HG03066 (cell line): ENCODE data around the gene MAST1.

Source experiments
- ATAC-seq: cut with Tn5 transposase; IDR thresholded peaks from one replicate; pipeline ENCODE4 v1.9.1; 2021; ENCODE audit warnings: low read depth; ENCODE audit not compliant: unreplicated experiment

The MAST1 gene

DNA sequence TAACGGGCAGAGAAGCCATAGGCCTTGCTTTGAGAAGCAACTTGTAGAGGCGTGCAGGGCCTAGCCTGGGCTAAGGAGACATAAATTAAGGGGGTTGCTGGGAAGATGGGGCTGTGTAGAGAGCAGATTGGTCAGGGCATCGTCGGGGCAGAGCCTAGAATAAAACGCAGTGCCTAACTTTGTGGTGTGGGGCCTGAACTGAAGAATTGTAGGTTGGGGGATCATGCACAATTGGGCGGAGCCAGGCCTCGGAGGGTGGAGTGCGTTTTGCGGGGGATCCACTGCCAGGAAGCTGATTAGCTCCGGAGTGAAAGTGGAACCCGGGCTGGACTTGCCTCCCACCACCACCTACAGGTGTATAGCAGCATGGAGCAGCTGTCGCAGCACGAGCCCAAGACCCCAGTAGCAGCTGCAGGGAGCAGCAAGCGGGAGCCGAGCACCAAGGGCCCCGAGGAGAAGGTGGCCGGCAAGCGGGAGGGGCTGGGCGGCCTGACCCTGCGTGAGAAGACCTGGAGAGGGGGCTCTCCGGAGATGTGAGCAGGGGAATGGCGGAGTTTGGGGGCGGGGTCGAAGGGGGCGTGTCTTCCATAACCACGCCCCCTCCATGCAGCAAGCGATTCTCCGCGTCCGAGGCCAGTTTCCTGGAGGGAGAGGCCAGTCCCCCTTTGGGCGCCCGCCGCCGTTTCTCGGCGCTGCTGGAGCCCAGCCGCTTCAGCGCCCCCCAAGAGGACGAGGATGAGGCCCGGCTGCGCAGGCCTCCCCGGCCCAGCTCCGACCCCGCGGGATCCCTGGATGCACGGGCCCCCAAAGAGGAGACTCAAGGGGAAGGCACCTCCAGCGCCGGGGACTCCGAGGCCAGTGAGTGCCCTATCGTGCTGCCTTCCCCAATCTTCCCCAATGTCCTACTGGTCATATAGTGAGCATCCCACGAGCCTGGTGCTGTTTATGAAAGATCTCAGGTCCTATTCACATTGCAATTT is 29.1 kb downstream of the MAST1 start:
- ATAC-seq: peak; percentile 40

DNA sequence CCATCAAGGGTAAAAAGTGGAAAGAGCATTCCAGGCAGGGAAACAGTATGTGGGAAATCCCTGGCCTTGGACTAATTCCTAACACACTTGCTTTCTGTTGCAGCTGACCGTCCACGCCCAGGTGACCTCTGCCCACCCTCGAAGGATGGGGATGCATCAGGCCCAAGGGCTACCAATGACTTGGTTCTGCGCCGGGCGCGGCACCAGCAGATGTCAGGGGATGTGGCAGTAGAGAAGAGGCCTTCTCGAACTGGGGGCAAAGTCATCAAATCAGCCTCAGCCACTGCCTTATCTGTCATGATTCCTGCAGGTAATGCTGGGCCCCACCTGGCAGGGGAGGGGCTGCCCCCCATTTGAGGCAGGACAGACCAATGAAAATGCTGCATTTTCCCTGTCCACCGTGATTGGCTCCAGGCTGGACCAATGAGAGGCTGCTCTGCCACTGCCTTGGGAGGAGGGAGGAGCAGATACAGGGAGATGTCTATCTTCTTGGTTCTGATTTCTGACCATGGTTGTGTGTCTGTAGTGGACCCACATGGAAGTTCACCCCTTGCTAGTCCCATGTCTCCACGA is 30.3 kb downstream of the MAST1 start:
- ATAC-seq: no peak

DNA sequence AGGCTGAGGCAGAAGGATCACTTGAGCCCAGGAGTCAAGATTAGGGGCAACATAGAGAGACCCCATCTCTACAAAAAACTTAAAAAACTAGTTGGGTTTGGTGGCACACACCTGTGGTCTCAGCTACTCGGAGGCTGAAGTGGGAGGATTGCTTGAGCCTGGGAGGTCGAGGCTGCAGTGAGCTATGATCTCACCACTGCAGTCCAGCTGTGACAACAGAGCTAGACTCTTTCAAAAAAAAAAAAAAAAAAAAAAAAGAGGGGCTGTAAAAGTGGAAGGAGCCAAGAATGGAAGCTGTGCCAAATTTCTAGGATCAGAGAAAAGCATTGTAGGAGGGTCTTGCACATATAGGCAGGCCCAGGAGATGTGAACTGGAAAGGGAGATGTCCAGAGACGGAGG is 33.4 kb downstream of the MAST1 start:
- no peak for ATAC-seq

DNA sequence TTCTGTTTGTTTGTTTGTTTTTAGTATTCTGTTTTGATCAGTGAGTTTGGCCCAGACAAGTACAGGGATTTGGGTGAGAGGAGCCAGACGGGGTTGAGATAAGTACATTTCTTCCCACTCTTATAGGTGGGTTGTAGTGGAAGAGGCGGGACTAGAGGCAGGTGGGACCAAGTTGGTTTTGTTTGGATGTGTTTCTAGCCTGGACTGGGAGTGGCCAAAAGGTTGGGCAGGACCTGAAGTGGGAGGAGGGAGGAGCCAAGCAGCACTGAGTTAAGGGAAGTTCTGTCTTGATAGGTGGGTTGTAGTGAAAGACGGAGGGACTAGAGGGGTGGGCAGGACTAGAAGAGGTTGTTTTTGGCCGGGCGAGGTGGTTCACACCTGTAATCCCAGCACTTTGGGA is 33.9 kb downstream of the MAST1 start:
- no peak for ATAC-seq

DNA sequence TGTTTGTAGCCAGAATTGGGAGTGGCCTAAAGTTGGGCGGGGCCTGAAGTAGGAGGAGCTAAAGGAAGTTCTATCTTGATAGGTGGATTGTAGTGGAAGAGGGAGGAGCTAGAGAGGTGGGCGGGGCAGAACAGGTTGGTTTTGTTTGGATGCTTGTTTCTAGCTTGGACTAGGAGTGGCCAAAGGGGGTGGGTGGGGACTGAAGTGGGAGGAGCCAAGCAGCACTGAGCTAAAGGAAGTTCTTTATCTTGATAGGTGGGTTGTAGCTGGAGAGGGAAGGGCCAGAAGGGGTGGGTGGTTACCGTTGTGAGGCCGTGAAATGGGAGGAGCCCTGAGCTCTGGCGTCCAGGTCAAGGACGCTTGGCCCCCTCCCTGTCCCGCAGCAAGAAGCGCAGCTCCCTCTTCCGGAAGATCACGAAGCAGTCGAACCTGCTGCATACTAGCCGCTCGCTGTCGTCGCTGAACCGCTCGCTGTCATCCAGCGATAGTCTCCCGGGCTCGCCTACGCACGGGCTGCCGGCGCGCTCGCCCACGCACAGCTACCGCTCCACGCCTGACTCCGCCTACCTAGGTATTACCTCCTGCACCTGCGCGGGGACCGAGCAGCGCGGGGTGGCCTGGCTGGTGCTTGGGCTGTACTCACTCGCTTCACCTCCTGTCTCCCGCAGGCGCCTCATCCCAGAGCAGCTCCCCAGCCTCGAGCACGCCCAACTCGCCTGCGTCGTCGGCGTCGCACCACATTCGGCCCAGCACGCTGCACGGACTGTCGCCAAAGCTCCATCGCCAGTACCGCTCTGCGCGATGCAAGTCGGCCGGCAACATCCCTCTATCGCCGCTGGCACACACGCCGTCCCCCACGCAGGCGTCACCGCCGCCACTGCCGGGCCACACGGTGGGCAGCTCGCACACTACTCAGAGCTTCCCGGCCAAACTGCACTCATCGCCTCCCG is 34.9 kb downstream of the MAST1 start:
- ATAC-seq: no peak

DNA sequence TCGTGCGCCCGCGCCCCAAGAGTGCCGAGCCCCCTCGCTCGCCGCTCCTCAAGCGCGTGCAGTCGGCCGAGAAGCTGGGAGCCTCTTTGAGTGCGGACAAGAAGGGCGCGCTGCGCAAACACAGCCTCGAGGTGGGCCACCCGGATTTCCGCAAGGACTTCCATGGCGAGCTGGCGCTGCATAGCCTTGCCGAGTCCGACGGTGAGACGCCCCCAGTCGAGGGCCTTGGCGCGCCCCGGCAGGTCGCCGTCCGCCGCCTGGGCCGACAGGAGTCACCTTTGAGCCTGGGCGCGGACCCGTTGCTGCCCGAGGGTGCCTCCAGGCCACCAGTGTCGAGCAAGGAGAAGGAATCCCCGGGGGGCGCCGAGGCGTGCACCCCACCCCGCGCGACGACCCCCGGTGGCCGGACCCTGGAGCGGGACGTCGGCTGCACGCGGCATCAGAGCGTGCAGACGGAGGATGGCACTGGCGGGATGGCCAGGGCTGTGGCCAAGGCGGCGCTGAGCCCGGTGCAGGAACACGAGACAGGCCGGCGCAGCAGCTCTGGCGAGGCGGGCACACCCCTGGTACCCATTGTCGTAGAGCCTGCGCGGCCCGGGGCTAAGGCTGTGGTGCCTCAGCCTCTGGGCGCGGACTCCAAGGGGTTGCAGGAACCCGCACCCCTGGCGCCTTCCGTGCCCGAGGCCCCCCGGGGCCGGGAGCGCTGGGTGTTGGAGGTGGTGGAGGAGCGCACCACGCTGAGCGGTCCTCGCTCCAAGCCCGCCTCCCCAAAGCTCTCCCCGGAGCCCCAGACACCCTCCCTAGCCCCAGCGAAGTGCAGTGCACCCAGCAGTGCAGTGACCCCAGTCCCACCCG is 35.8 kb downstream of the MAST1 start:
- ATAC-seq: no peak

DNA sequence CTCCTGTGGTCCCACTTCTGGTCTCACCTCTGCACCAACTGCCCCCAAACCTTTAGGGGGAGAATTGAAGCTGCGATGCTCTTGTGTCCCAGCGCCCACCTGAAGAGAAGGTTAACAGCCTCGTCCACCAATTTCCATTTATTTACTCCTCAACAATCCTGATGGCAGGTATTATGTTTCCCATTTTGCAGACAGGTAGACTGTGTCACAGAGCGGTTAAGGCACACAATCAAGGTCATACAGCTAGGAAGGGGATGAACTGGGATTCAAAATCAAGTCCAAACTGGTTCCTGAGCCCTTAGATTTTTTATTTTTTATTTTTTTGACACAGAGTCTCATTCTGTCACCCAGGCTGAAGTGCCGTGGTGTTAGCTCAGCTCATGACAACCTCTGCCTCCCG is 36.8 kb downstream of the MAST1 start:
- ATAC-seq: no peak

DNA sequence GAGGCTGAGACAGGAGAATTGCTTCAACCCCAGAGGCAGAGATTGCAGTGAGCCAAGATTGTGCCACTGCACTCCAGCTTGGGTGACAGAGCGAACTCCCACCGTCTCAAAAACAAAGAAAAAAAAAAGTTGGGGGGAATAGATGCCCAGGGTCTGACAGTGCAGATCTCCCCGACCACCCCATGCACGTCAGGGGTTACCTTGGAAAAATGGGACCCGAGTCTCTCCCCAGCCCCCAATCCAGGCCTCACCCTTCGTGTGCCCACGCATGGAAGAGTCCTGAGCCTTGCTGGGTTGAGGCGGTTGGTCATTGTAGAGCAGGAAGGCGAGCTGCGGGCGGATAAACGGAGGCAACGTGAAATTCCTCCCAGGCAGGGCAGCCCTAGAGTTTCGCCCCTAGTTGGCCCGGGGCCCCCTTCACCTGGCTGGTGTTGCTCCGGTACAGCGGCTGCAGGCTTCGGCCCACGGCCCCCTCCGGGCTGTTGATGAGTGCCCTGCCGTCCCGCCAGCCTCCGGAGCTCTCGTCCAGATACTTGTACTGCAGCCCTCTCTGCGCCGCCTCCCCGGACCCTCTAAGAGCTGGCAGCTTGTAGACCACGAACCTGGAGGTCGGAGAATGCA is 42.3 kb downstream of the MAST1 start:
- ATAC-seq: peak; percentile 28

DNA sequence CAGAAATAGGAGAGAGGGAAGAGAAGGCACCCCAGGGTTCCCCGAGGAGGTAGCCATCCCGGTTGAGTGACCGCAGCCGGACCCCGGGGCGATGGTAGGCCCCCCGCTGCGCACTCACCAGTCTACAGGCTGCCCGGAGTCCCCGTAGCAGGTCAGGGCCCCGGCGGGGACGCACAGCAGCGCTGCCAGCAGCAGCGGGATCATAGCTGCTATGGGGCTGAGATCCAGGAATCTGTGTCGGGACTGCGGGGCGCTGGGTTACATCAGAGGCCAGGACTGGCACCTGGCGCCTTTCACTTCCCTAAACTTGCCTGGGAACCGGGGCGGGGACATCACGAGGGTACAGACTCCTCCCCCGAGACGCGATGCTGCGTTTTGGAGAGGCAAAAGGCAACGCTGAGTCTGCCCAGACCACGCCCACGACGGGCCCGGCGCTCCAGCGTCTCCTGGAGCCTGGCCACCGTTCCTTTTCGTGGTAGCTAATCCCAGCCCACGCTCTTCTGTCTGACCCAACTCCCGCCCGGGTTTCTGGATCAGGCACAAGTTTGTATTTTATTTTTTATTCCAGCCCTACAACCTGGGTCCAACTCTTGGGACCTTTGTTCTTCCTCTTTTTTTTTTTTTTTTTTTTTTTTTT is 43.0 kb downstream of the MAST1 start, which contains the start of gene DNASE2:
Gene DNASE2, minus strand, starts transcription at position 278 of the 637 bp plus-strand sequence. Its CDS starts 74 bp downstream, at position 204.
- peak; percentile 87 for ATAC-seq

DNA sequence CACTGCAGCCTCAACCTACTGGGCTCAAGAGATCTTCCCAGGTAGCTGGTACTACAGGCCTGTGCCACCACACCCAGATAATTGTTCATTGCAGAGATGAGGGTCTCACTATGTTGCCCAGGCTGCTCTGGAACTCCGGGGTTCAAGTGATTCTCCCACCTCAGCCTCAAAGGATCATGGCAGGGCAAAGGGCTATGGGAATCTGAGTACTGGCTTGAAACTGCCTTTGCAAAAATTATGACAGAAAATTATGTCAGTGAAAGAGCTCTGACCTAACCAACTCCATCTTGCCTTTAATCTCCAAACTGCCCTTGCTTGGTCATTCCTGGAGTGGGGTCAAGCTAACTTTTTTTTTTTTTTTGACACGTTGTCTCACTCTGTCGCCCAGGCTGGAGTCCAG is 44.3 kb downstream of the MAST1 start:
- ATAC-seq: no peak

DNA sequence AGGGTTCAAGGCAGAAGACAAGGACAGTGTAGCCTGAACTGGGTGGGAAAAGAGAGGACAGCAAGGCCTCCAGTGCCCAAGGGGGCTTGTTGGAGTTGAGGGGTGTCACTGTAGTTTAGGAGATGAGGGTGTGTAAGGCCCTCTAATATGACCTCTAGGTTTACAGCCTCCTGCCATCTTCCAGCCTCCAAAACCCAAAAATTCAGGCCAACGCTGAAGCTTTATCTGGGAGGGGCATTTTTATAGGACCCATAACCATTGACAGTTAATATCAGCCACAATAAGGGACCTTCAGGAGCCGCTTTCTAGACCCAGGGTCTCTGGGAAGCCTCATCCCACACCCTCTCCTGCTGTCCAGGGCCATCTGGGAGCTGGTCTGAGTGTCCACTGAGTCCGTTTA is 45.9 kb downstream of the MAST1 start:
- no peak for ATAC-seq

DNA sequence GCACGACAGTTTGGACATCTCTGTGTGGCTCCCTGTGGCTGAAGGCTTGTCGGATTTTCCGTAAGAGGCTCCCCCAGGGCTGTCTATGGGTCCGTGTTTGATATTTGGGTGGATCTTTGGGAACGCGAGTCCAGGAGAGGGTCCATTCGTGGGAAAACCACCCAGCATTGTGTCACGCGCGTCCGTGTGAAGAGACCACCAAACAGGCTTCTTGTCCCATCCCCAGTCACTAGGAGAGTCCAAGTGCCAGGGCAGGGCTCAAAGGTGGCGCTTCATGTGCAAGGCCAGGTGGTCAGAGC is 46.3 kb downstream of the MAST1 start:
- ATAC-seq: no peak

DNA sequence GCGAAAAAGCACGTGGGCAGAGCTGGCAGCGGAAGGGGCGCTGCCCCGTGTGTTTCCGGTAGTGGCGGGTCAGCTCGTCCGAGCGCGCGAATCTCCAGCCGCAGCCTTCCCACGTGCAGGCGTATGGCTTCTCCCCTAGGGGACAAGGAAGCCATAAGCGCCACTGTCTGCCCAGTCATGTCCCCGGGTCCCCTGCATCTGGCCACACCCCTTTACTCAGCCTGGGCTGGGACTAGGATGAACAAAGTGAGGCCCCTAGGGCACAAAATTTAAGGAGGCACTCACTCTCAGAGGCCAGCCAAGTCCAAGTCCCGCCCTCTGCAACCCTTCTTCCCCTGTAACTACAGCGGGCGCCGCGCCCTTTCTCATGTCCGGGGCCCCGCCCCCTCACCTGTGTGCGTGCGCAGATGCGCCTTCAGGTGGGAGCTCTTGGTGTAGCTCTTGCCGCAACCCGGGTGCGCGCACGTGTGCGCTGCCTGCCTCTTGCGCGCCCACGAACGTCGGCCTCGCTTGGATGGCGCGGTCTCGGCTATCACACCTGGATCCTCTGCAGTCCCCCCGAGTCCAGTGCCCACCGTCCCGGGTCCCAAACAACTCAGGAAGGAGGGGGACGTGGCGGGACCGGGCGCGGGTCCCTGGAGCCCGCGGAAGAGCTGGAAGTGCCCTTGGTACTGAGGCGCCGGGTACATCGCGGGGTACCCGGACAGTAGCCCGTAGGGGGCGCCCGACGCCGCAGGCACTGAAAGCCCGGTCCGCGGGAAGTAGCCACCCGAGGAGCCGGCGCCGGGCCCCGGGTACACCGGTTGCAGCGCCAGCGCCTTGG is 46.8 kb downstream of the MAST1 start:
- ATAC-seq: no peak

DNA sequence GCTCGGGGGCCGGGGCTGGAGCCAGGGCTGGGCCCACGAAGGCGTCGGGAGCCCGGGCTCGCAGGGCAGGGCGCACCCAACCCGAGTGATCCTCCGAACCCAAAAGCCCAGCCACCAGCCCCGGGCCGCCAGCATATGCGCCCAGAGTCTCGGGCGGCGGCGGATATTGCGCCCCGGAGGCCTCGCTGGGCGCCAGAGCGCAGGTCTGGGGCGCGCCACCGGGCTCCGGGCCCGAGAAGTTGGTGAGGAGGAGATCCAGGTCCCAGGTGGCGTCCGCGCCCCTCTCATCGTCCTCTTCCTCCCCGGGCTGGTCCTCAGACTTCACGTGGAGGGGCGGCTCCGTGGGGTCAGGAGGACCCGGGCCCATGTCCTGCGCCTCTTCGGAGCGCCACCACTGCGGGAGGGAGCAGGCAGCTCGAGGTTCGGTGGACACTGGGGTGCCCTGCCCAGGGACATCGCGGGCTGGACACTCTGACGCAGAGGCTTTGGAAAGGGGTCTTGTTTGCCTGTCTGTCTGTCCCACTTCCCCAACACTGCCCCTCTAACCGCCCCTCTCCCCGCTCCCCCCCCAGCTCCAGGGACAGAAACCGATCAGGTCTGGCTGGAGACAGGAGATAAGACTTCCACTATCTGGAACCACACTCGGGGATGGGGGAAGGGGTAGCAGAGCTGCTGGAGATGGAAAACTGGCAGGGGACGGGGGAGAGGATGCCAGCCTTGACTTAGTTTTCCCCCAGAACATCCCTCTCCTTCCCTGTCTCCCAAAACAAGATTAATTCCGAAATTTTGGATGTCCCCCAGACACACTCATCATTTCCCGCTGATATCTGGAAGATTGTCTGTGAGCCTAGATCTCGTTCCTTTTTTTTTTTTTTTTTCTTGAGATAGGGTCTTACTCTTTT is 47.7 kb downstream of the MAST1 start:
- no peak for ATAC-seq

DNA sequence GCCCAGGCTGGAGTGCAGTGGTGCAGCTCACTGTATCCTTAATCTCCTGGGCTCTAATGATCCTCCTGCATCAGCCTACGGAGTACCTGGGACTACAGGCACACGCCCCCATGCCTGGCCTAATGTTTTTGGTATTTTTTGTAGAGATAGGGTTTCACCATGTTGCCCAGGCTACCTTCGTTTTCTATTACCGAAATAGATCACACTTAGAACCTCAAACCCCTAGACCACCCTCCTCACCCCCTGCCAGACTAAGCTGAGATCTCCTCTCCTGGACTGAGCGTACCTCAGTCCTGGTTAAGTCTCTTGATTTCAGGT is 48.3 kb downstream of the MAST1 start:
- no peak for ATAC-seq

DNA sequence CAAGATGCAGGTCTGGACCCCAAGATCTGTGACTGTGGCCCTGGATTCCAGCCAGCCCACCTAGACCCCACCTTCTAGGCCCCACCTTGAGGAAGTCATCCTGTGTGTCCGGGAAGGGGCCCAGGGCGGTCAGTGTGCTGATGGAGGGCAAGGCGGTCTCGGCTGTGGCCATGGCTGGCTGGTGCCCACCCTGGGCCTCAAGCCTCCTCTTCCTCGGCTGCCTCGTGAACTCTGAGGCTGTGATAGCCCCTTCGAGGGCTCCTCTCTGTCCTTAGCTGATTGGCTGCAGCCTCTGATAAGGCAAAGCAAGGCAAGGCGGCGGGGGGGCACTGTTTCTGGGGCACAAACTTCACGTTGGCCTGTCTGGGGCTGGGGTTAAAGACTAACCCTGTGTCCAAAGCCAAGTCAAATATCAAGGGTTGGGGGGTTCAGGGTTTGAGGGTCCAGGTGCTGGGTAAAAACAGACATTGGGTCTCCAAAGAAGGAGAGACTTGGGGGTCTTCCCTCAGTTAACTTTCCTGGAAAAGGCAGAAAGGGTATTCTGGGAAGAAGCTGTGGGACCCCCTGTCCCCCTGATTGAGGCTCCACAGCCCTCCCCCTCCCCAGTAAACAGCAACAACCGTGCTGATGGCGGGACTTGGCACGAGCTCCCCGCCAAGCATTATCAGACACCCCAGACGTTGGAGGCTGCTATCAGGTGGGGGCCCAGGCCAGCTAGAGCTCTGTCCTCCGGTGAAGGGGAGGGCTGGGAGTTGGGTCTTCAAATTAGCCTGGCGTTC is 48.8 kb downstream of the MAST1 start, which contains the start of gene KLF1:
Gene KLF1, minus strand, starts transcription at position 233 of the 779 bp plus-strand sequence. Its CDS starts 61 bp downstream, at position 172.
- no peak for ATAC-seq
